Measurements from ENCODE around the gene STK32B.
"Not testable (repeated sequence)": the region's sequence is repeated elsewhere in the genome, so short reads cannot be mapped to it uniquely, and the experiment has no call there.

- TF ChIP-seq CTCF, POLR2A (IDR thresholded peaks at IDR 0.05): not testable (repeated sequence)
Observed at GRCh38 chr4:5001641-5002040, 49.6 kb upstream of the STK32B start.
